ENCODE measurements around the gene COL16A1. TPM values are rescaled to one million over a fixed set of nuclear protein-coding genes. Genes with fewer than 3 reads are reported as not detected.

Gene COL16A1
- total and polyA plus RNA-seq, 4 donors, result 0.43 to 3.8 (median 2.3) TPM

DNA sequence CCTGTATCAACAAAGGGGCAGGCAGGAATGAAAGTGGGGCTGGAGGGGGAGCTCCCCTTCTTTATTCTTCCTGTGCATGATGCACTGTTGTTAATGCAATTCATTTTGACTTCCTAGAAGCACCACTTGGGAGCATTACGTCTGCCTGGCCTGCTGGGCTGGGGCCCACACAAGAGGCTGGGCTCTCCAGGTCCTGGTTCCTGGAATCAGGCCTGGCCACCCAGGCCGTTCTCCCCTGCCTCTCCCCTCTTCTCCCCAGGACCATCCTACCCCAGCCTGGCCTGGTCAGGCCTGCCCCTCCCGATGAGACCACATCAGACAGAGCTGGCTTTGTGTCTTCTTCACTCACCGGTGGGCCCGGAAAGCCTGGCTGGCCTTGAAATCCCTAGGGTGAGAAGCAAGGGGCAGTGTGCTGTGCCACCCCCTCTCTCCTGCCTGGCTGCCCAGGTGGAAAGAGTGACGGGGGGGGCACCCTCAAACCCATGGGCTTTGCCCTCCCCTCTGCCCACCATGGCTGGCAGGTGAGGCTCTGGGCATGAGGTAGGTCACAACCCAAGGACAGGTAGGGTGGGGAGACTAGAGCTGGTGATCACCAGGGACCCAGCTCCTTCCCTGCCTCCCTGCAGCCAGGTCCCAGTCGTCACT lies 38.5 kb downstream of the COL16A1 start:
- TF ChIP-seq GABPA (IDR thresholded peaks at IDR 0.05 in 1 of 2, conservative IDR thresholded peaks at IDR 0.05 in 1 of 2) (no peak), FOXA2 (IDR thresholded peaks at IDR 0.05) (no peak), EGR1 (IDR thresholded peaks at IDR 0.05; ENCODE audit: low read depth in 2 of 2) (no peak), JUND (IDR thresholded peaks at IDR 0.05) (no peak), SP1 (IDR thresholded peaks at IDR 0.05) (no peak)
- TF ChIP-seq, protein P1, sequence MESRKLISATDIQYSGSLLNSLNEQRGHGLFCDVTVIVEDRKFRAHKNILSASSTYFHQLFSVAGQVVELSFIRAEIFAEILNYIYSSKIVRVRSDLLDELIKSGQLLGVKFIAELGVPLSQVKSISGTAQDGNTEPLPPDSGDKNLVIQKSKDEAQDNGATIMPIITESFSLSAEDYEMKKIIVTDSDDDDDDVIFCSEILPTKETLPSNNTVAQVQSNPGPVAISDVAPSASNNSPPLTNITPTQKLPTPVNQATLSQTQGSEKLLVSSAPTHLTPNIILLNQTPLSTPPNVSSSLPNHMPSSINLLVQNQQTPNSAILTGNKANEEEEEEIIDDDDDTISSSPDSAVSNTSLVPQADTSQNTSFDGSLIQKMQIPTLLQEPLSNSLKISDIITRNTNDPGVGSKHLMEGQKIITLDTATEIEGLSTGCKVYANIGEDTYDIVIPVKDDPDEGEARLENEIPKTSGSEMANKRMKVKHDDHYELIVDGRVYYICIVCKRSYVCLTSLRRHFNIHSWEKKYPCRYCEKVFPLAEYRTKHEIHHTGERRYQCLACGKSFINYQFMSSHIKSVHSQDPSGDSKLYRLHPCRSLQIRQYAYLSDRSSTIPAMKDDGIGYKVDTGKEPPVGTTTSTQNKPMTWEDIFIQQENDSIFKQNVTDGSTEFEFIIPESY (IDR thresholded peaks at IDR 0.05), result no peak
- TF ChIP-seq, protein P2, sequence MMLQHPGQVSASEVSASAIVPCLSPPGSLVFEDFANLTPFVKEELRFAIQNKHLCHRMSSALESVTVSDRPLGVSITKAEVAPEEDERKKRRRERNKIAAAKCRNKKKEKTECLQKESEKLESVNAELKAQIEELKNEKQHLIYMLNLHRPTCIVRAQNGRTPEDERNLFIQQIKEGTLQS (IDR thresholded peaks at IDR 0.05), result no peak
- Histone ChIP-seq H3K9me3 (ENCODE audit: control insufficient read depth in 4 of 4, low read length in 3 of 4) (no peaks in the 10 kb centered on the region), H3K9ac (ENCODE audit: low read depth in 1 of 2, low read length in 2 of 2) (no peak overlapping the region), H3K4me3 (ENCODE audit: low read depth in 1 of 3, low read length in 3 of 3) (no peak overlapping the region), H3K4me1 (ENCODE audit: control insufficient read depth in 4 of 4, insufficient read depth in 4 of 4, low read length in 3 of 4) (peaks cover 0 to 9% (median 2%) of the 10 kb centered on the region in 4 donors), H3K36me3 (ENCODE audit: control insufficient read depth in 4 of 4, insufficient read depth in 3 of 4, low read depth in 1 of 4, low read length in 3 of 4) (no peaks in the 10 kb centered on the region), H3K27ac (ENCODE audit: low read depth in 1 of 2, low read length in 2 of 2) (no peak overlapping the region), H3K27me3 (ENCODE audit: control insufficient read depth in 4 of 4, insufficient read depth in 4 of 4, low read length in 3 of 4) (no peaks in the 10 kb centered on the region)
- 84% methylated on average over 7 of the region's 7 CpGs for WGBS
- no peak for DNase-seq (ENCODE audit: low spot score)

DNA sequence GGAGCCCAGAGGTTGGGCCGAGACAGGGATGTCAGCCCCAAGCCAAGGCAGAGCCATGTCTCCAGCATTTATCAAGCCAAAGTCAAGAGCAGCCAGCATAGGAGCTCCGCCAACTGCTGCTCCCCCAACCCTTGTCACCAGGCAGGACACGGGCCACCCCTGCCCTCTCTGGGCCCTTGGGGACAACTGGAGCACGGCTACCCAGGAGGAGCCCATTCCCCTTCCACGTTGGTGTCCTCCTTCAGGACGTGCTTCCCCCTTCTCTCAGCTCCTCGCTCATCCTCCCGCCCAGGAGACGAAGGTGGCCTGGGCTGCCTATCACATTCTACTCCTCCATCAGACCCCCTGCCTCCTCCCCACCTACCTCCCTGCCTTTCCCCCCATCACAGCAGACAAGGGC lies 39.3 kb downstream of the COL16A1 start:
- no peak overlapping the region for H3K4me3 ChIP-seq (ENCODE audit: low read depth in 1 of 3, low read length in 3 of 3)
- H3K27ac ChIP-seq (ENCODE audit: low read depth in 1 of 2, low read length in 2 of 2), result no peak overlapping the region
- no peak overlapping the region for H3K9ac ChIP-seq (ENCODE audit: low read depth in 1 of 2, low read length in 2 of 2)
- H3K9me3 ChIP-seq (ENCODE audit: control insufficient read depth in 4 of 4, low read length in 3 of 4), result no peaks in the 10 kb centered on the region
- peaks cover 0 to under 1% (median 0%) of the 10 kb centered on the region in 4 donors for H3K4me1 ChIP-seq (ENCODE audit: control insufficient read depth in 4 of 4, insufficient read depth in 4 of 4, low read length in 3 of 4)
- 82% methylated on average over 9 of the region's 9 CpGs for whole genome bisulfite sequencing
- H3K27me3 ChIP-seq (ENCODE audit: control insufficient read depth in 4 of 4, insufficient read depth in 4 of 4, low read length in 3 of 4), result no peaks in the 10 kb centered on the region
- TF ChIP-seq EGR1 (IDR thresholded peaks at IDR 0.05; ENCODE audit: low read depth in 2 of 2), result no peak
- TF ChIP-seq, protein P3, sequence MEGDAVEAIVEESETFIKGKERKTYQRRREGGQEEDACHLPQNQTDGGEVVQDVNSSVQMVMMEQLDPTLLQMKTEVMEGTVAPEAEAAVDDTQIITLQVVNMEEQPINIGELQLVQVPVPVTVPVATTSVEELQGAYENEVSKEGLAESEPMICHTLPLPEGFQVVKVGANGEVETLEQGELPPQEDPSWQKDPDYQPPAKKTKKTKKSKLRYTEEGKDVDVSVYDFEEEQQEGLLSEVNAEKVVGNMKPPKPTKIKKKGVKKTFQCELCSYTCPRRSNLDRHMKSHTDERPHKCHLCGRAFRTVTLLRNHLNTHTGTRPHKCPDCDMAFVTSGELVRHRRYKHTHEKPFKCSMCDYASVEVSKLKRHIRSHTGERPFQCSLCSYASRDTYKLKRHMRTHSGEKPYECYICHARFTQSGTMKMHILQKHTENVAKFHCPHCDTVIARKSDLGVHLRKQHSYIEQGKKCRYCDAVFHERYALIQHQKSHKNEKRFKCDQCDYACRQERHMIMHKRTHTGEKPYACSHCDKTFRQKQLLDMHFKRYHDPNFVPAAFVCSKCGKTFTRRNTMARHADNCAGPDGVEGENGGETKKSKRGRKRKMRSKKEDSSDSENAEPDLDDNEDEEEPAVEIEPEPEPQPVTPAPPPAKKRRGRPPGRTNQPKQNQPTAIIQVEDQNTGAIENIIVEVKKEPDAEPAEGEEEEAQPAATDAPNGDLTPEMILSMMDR (IDR thresholded peaks at IDR 0.05; ENCODE audit: low read depth, low read length, missing input control), result no peak
- TF ChIP-seq, protein P1 (IDR thresholded peaks at IDR 0.05), result no peak
- no peak for TF ChIP-seq HNF4A (conservative IDR thresholded peaks at IDR 0.05)
- TF ChIP-seq, protein P4, sequence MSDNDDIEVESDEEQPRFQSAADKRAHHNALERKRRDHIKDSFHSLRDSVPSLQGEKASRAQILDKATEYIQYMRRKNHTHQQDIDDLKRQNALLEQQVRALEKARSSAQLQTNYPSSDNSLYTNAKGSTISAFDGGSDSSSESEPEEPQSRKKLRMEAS (IDR thresholded peaks at IDR 0.05), result no peak
- no peak for TF ChIP-seq RXRA (IDR thresholded peaks at IDR 0.05)
- no peak for TF ChIP-seq HNF4G (IDR thresholded peaks at IDR 0.05)
- no peak for TF ChIP-seq REST (IDR thresholded peaks at IDR 0.05)
- no peak for TF ChIP-seq GABPA (IDR thresholded peaks at IDR 0.05 in 1 of 2, conservative IDR thresholded peaks at IDR 0.05 in 1 of 2)
- TF ChIP-seq RAD21 (IDR thresholded peaks at IDR 0.05), result no peak
- no peak for TF ChIP-seq YY1 (IDR thresholded peaks at IDR 0.05)
- TF ChIP-seq FOXA1 (IDR thresholded peaks at IDR 0.05), result no peak
- no peak for TF ChIP-seq JUND (IDR thresholded peaks at IDR 0.05)
- no peak for TF ChIP-seq NR2F2 (IDR thresholded peaks at IDR 0.05)
- no peak for TF ChIP-seq SP1 (IDR thresholded peaks at IDR 0.05)
- TF ChIP-seq TAF1 (conservative IDR thresholded peaks at IDR 0.05), result no peak
- TF ChIP-seq FOXA2 (IDR thresholded peaks at IDR 0.05), result no peak
- TF ChIP-seq, protein P2 (IDR thresholded peaks at IDR 0.05), result no peak
- no peaks in the 10 kb centered on the region for H3K36me3 ChIP-seq (ENCODE audit: control insufficient read depth in 4 of 4, insufficient read depth in 3 of 4, low read depth in 1 of 4, low read length in 3 of 4)
- DNase-seq (ENCODE audit: low spot score), result no peak

All from liver (tissue), 9 donors.